Vagina (tissue), 2 donors: Measurements from ENCODE around the gene FLACC1. TPM values are rescaled to one million over a fixed set of nuclear protein-coding genes. Genes with fewer than 3 reads are reported as not detected.
"Not testable (repeated sequence)": the region's sequence is repeated elsewhere in the genome, so short reads cannot be mapped to it uniquely, and the experiment has no call there.

ENCODE experiments used
- DNase-seq, 2 donors: peaks; one replicate each; pipeline ENCODE4 v3.0.0-alpha.2; 2017; ENCODE audit errors: extremely low spot score in 2 of 2
- H3K27ac ChIP-seq: fragments of 200-600 bp; sonication (generic); one replicate; pipeline ENCODE4 v1.5.1; 2019
- H3K27me3 ChIP-seq: fragments of 200-600 bp; sonication (generic); one replicate; pipeline ENCODE4 v1.5.1; 2019
- H3K36me3 ChIP-seq, 2 donors: fragments of 200-600 bp; sonication (generic); one replicate each; pipeline ENCODE4 v1.5.1; 2017 to 2019
- H3K4me1 ChIP-seq: fragments of 200-600 bp; sonication (generic); one replicate; pipeline ENCODE4 v1.5.1; 2019
- H3K4me3 ChIP-seq, 2 donors: fragments of 200-600 bp; sonication (generic); 1 replicate in 1 of 2; 2 replicates in 1 of 2; pipeline ENCODE4 v1.5.1; 2016 to 2019
- H3K9me3 ChIP-seq: fragments of 200-600 bp; sonication (generic); one replicate; pipeline ENCODE4 v1.5.1; 2019
- CTCF ChIP-seq, 3 experiments: fragments of 450-650 bp in 2 of 3; fragments of 200-600 bp in 1 of 3; sonication (generic) in 1 of 3; IDR thresholded peaks; one replicate each; pipeline ENCODE4 v1.5.1; 2017 to 2019; ENCODE audit warnings: antibody characterized with exemption in 3 of 3, mild to moderate bottlenecking in 2 of 3, moderate library complexity in 2 of 3
- POLR2A ChIP-seq, 2 donors: fragments of 450-650 bp; IDR thresholded peaks; one replicate each; pipeline ENCODE4 v1.6.1; 2017; ENCODE audit warnings: antibody characterized with exemption in 2 of 2, mild to moderate bottlenecking in 2 of 2, moderate library complexity in 2 of 2
- POLR2AphosphoS5 ChIP-seq, 2 donors: sonication (generic); formaldehyde crosslinking; IDR thresholded peaks; one replicate each; pipeline ENCODE4 v1.9.0; 2017; ENCODE audit warnings: antibody characterized with exemption in 2 of 2, mild to moderate bottlenecking in 2 of 2, low read depth in 1 of 2; ENCODE audit not compliant: insufficient read depth in 1 of 2
- intact Hi-C: fragments of 100-400 bp; cut with DNase I; formaldehyde crosslinking; loops from one replicate; pipeline ENCODE4 v1.15.1; 2023
- total RNA-seq: library from RNA; depleted of rRNA; stranded (reverse); fragments of >200 nt; gene quantifications from one replicate; pipeline ENCODE4 v1.2.3, GENCODE V29; 2016

Gene FLACC1
- total RNA-seq, 1 donor from 2014 or later, result 0.74 TPM

GRCh38 chr2:201308914-201309313, 48.2 kb downstream of the FLACC1 start:
- Histone ChIP-seq H3K4me1 (no peaks in the 10 kb centered on the region), H3K4me3 (no peak overlapping the region), H3K9me3 (no peaks in the 10 kb centered on the region), H3K27me3 (no peaks in the 10 kb centered on the region), H3K36me3 (no peaks in the 10 kb centered on the region), H3K27ac (no peak overlapping the region)
- DNase-seq, result no peak
- TF ChIP-seq POLR2A (IDR thresholded peaks at IDR 0.05) (no peak), POLR2AphosphoS5 (IDR thresholded peaks at IDR 0.05; ENCODE audit: insufficient read depth in 1 of 2, low read depth in 1 of 2) (no peak), CTCF (IDR thresholded peaks at IDR 0.05) (no peak)
- intact Hi-C loops, result no loop called here

- Histone ChIP-seq H3K27me3 (no peaks in the 10 kb centered on the region), H3K9me3 (no peaks in the 10 kb centered on the region), H3K4me1 (no peaks in the 10 kb centered on the region), H3K27ac (no peak overlapping the region), H3K36me3 (no peaks in the 10 kb centered on the region), H3K4me3 (no peak overlapping the region)
- intact Hi-C loops, result no loop called here
- DNase-seq, result no peak
- TF ChIP-seq POLR2AphosphoS5 (IDR thresholded peaks at IDR 0.05; ENCODE audit: insufficient read depth in 1 of 2, low read depth in 1 of 2), result no peak
- TF ChIP-seq POLR2A (IDR thresholded peaks at IDR 0.05), result no peak
- TF ChIP-seq CTCF (IDR thresholded peaks at IDR 0.05), result no peak
Observed at GRCh38 chr2:201307876-201308275, 49.3 kb downstream of the FLACC1 start.

DNA sequence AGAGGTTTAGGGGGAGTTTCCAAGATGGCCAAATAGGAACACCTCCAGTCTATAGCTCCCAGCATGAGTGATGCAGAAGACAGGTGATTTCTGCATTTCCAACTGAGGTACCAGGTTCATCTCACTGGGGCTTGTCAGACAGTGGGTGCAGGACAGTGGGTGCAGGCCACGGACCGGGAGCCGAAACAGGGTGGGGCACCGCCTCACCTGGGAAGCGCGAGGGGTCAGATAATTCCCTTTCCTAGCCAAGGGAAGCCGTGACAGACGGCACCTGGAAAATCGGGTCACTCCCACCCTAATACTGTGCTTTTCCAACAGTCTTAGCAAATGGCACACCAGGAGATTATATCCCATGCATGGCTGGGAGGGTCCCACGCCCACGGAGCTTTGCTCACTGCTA, 57.2 kb downstream of the FLACC1 start:
- H3K9me3 ChIP-seq, DNase-seq, H3K4me1 ChIP-seq, intact Hi-C loops, H3K27me3 ChIP-seq, H3K36me3 ChIP-seq, H3K27ac ChIP-seq, H3K4me3 ChIP-seq: not testable (repeated sequence)

DNA sequence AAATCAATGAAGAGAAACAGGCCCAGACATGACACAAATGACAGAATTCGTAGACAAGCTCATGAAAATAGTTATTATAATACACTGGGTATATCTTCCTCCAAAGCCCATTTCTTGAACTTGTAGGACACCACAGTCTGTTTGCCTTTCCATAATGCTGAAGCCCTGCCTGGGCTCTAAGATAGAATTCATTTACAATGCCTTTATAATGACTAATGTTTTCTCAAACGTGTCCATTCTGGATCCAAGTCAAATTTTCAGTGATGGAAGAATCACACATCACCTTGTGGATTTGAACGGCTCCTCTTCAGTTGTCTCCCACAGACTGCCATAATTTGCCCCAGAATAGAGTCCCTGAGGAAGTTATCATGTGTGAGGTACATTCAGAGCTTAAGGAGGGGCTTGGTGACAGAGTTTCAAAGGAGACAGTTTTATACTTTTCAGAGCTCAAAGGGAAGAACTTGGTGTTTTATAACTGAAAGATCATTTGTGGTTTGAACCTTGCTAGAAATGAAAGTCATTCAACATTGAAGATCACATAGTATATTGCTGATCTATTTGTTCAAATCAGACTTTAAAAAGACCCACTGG, 58.6 kb downstream of the FLACC1 start:
- no peaks in the 10 kb centered on the region for H3K36me3 ChIP-seq
- no peak overlapping the region for H3K4me3 ChIP-seq
- H3K27ac ChIP-seq, result no peak overlapping the region
- intact Hi-C loops, result no loop called here
- DNase-seq, result no peak
- no peak for TF ChIP-seq POLR2A (IDR thresholded peaks at IDR 0.05)
- TF ChIP-seq CTCF (IDR thresholded peaks at IDR 0.05), result no peak
- TF ChIP-seq POLR2AphosphoS5 (IDR thresholded peaks at IDR 0.05; ENCODE audit: insufficient read depth in 1 of 2, low read depth in 1 of 2), result no peak
- H3K27me3 ChIP-seq, result no peaks in the 10 kb centered on the region
- no peaks in the 10 kb centered on the region for H3K4me1 ChIP-seq
- no peaks in the 10 kb centered on the region for H3K9me3 ChIP-seq

DNA sequence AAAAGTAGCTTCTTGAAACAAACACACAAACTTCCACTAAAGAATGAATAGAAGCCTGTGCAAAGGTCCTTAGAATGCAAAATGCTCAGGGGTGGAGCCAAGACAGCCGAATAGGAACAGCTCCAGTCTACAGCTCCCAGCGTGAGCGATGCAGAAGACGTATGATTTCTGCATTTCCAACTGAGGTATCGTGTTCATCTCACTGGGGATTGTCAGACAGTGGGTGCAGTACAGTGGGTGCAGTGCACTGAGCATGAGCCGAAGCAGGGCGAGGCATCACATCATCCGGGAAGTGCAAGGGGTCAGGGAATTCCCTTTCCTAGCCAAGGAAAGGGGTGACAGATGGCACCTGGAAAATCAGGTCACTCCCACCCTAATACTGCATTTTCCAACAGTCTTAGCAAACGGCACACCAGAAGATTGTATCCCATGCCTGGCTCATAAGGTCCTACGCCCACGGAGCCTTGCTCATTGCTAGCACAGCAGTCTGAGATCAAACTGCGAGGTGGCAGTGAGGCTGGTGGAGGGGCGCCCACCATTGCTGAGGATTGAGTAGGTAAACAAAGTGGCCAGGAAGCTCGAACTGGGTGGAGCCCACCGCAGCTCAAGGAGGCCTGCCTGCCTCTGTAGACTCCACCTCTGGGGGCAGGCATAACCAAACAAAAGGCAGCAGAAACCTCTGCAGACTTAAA, 66.5 kb downstream of the FLACC1 start:
- H3K27me3 ChIP-seq, DNase-seq, H3K4me3 ChIP-seq, intact Hi-C loops, H3K9me3 ChIP-seq, H3K27ac ChIP-seq, H3K4me1 ChIP-seq: not testable (repeated sequence)
- peaks cover 0 to 50% of the 10 kb centered on the region in 2 donors for H3K36me3 ChIP-seq

DNA sequence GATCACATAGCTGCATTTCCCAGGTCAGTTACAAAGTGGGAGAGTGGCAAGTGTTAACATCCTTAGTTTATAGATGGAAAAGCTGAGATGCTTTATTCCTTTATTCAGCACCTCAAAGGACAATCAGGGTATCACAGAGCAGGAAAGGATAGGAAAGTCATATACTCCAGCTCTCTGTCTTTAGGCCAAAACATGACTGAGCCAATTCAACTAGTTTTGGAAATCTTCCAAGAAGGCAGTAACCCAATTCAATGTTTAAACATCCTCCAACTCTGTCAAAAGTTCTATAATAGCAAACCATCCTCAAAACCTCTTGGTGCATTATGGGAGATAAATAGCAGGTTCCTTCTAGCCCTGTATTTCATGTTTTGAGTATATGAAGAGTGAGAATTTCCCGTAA, 71.6 kb downstream of the FLACC1 start:
- intact Hi-C loops, result no loop called here

More for the DNA sequence above, 71.6 kb downstream of the FLACC1 start:
- Histone ChIP-seq H3K36me3 (peaks cover 0 to 53% of the 10 kb centered on the region in 2 donors), H3K27me3 (no peaks in the 10 kb centered on the region), H3K27ac (no peak overlapping the region), H3K9me3 (no peaks in the 10 kb centered on the region), H3K4me1 (no peaks in the 10 kb centered on the region), H3K4me3 (no peak overlapping the region)
- DNase-seq, result no peak
- no peak for TF ChIP-seq POLR2A (IDR thresholded peaks at IDR 0.05)
- TF ChIP-seq POLR2AphosphoS5 (IDR thresholded peaks at IDR 0.05; ENCODE audit: insufficient read depth in 1 of 2, low read depth in 1 of 2), result no peak
- no peak for TF ChIP-seq CTCF (IDR thresholded peaks at IDR 0.05)
